Ramos (cell line): ENCODE data around the gene ZNF830.
"Not testable (repeated sequence)": the region's sequence is repeated elsewhere in the genome, so short reads cannot be mapped to it uniquely, and the experiment has no call there.

Experiments used
- in situ Hi-C: fragments of 300-500 bp; cut with MboI; formaldehyde crosslinking; loops from one replicate; pipeline ENCODE4 v1.14.3; 2022; ENCODE audit warnings: low sequenced_read_pairs; ENCODE audit not compliant: unreplicated experiment

The ZNF830 gene

DNA sequence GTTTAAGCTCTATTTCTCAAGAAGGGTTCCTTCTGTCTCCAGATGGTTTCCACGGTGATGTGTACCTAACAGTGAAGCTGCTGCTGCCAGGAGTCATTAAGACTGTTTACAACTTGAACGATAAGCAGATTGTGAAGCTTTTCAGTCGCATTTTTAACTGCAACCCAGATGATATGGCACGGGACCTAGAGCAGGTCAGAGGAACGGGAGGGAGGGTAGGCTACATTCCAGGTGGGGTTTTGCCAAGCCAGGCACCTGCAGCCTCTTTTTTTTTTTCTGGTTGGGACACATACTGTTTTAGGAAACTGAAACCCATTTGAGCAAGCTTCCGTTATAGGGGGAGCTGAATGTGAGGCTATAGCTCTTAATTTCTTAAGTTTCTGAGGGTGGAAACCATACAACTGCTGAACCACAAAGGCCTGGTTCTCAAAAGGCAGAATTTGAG lies 29.6 kb downstream of the ZNF830 start:
- in situ Hi-C loops: no loop called here

DNA sequence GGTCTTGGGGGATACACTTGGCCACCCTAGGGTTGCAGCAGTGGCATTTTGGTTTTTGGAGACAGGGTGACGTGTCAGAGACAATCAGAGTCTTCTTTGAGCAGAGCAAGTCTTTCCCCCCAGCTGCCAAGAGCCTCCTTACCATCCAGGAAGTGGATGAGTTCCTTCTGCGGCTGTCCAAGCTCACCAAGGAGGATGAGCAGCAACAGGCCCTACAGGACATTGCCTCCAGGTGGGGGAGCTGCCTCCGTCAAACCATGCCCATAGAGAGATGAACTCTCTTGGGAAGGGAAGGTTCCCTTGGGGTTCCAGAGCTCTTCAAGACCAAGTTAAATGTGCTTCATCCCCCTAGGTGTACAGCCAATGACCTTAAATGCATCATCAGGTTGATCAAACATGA lies 30.3 kb downstream of the ZNF830 start:
- in situ Hi-C loops: no loop called here

- in situ Hi-C loops: no loop called here
Observed at GRCh38 chr17:34993031-34993430, 31.7 kb downstream of the ZNF830 start.

GRCh38 chr17:34996422-34997285 lies 35.3 kb downstream of the ZNF830 start:
- in situ Hi-C loops: no loop called here

- in situ Hi-C loops: no loop called here
Observed at GRCh38 chr17:34997355-34997862, 36.1 kb downstream of the ZNF830 start.

- in situ Hi-C loops: no loop called here
Observed at GRCh38 chr17:34998205-34998604, 36.9 kb downstream of the ZNF830 start.

DNA sequence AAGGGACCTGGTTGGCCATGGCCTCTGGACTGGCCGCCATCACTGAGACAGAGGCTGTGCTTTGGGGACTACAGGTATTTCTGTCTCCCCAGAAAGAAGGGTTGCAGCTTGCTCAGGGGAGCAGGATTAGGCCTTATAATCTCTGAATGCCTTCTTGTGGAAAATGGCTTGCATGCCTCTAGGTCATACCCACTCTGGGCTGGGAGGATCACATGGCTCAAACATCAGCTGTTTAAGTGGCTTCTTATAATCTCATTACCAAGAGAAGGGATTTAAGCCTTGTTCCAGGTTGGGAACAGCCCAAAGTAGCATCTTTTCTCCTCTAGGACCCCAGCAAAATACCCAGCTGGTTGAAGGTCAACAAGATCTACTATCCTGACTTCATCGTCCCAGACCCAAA lies 38.1 kb downstream of the ZNF830 start:
- in situ Hi-C loops: no loop called here

- in situ Hi-C loops: not testable (repeated sequence)
Observed at GRCh38 chr17:35000965-35001364, 39.6 kb downstream of the ZNF830 start.

- in situ Hi-C loops: no loop called here
Observed at GRCh38 chr17:35001549-35001948, 40.2 kb downstream of the ZNF830 start.

DNA sequence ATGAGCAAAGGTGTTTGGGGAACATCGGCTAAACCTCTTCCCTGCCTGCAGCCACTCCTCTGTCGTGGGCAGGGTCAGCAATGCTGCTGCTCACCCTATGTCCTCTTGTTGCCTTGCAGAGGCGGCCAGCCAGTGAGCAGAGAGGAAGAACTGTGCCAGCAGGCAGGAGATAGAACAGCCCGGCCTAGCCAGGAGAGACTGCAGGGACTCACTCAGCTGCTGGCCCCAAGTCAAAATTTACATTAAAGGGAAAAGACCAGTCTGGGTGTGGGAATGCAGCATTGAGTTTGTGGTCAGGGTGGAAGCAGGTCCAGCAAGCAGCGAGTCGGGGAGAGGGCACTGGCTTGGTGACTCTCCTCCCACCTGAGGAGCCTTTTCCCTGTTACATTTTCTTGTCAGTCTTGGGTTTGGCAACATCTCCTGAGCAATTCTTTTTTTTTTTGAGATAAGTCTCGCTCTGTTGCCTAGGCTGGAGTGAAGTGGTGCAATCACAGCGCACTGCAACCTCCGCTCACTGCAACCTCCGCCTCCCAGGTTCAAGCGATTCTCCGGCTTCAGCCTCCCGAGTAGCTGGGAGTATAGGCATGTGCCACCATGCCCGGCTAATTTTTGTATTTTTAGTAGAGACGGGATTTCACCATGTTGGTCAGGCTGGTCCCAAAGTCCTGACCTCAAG lies 41.7 kb downstream of the ZNF830 start:
- in situ Hi-C loops: no loop called here

- in situ Hi-C loops: no loop called here
Observed at GRCh38 chr17:35003778-35004177, 42.4 kb downstream of the ZNF830 start.

DNA sequence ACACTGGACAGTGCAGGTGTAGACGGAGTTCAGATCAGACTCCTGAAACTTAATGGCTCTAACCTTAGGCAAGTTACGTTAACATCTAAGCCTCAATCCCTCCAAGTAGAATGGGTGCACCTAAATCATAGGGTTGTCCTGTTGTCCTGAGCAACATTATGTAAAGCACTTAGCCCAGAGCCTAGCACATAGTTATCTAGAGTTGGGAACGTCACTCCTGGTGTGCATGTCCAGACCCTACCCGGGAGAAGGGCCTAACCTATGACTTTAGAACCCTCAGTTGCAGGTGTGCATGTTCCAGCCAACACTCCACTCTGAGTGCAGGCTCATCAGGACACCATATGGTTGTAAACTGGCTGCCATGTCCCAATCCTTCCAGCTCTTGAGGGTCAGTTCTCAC lies 45.0 kb downstream of the ZNF830 start:
- in situ Hi-C loops: no loop called here

DNA sequence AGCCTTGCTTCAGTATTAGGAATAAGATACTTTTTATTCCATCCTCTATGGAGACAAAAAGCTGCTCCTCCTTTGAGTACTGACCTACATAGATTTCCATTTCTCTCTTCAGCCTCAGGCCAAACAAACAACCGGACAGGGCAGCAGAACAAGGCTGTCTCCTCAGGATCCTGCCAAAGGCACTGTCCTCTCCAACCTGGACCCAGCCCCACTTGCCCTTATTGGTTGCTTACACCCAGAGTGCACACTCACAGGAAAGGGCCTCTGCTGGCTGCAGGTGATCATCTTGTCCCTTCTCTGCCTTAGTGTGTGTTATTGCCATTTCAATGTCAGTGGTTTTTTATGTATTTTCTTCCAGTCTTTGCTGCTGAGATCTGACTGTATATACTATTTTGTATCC lies 45.6 kb downstream of the ZNF830 start:
- in situ Hi-C loops: no loop called here

GRCh38 chr17:35010093-35010492 lies 48.8 kb downstream of the ZNF830 start:
- in situ Hi-C loops: no loop called here

DNA sequence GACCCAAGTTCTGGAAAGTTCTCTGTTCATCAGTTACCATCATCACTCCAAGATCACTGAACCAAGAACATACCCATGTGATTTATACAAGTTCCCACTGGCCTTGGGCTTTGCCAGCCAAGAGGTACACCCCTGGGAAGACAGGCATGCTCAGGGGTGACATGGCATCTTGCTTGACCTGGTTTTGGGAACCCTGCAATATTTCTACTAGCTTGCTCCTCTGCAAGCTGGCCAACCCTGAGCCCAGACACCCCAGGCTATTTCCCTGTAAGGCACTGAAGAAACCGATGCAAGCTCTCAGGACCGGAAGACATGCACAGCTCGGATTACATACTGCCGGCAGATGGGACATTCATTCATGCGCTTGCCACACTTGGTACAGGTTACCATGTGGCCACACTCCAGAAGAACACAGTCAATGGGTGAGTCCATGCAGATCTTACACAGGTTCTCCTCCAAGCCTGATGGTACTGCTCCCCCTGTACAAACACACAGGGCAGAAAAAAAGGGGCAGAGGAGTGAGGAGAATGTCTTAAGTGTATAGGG lies 50.4 kb downstream of the ZNF830 start:
- in situ Hi-C loops: no loop called here
